Kidney (tissue), 14 donors: ENCODE measurements around the gene PPOX. TPM values are rescaled to one million over a fixed set of nuclear protein-coding genes. Genes with fewer than 3 reads are reported as not detected.

Source experiments
- DNase-seq, 5 donors: peaks; one replicate each; pipeline ENCODE4 v3.0.0-alpha.2; 2013 to 2020
- FAIRE-seq: peaks from 2 replicates; lab custom pipeline; 2012; peaks lifted over from hg19 to GRCh38; lab: Jason Lieb, UNC
- H3K27ac ChIP-seq, 2 donors: one replicate each; pipeline ENCODE4 v1.7.0; 2013; ENCODE audit warnings: low read depth in 2 of 2, low read length in 2 of 2, inconsistent platforms in 1 of 2
- H3K27me3 ChIP-seq: one replicate; pipeline ENCODE4 v1.7.1; 2013; ENCODE audit warnings: low read length, inconsistent platforms; ENCODE audit not compliant: control insufficient read depth, insufficient read depth
- H3K36me3 ChIP-seq, 3 donors: one replicate each; pipeline versions ENCODE4 v1.7.0 to v1.7.1; 2013; ENCODE audit warnings: low read length in 3 of 3, control low read depth in 1 of 3, inconsistent platforms in 1 of 3; ENCODE audit not compliant: insufficient read depth in 3 of 3, control insufficient read depth in 2 of 3
- H3K4me1 ChIP-seq, 3 donors: one replicate each; pipeline versions ENCODE4 v1.7.0 to v1.7.1; 2013; ENCODE audit warnings: low read length in 3 of 3, inconsistent platforms in 1 of 3, low read depth in 1 of 3; ENCODE audit not compliant: control insufficient read depth in 2 of 3, insufficient read depth in 2 of 3
- H3K4me3 ChIP-seq, 3 donors: one replicate each; pipeline versions ENCODE4 v1.7.0 to v1.8.1; 2013; ENCODE audit warnings: low read length in 3 of 3, control low read depth in 1 of 3, inconsistent platforms in 1 of 3
- H3K9ac ChIP-seq, 3 donors: one replicate each; pipeline versions ENCODE4 v1.7.0 to v1.7.1; 2013; ENCODE audit warnings: low read length in 3 of 3, control low read depth in 1 of 3, inconsistent platforms in 1 of 3
- H3K9me3 ChIP-seq, 3 donors: one replicate each; pipeline versions ENCODE4 v1.7.0 to v1.7.1; 2013; ENCODE audit warnings: low read length in 3 of 3, control low read depth in 1 of 3, inconsistent platforms in 1 of 3; ENCODE audit not compliant: control insufficient read depth in 2 of 3, insufficient read depth in 1 of 3
- CTCF ChIP-seq: IDR thresholded peaks from 3 replicates; pipeline ENCODE4 v1.5.1; 2012; ENCODE audit warnings: mild to moderate bottlenecking, moderate library complexity, borderline replicate concordance; ENCODE audit not compliant: insufficient read depth; ENCODE audit errors: extremely low read depth
- intact Hi-C: fragments of 100-400 bp; cut with DNase I; formaldehyde crosslinking; loops from one replicate; pipeline ENCODE4 v1.11.1; 2022
- polyA plus RNA-seq: library from polyadenylated mRNA; stranded (reverse); fragments of 350-450 nt; fragmentation: Illumina TruSeq; extraction: RNeasy Lipid Tissue Mini Kit (QIAGEN cat#74804); gene quantifications from one replicate; pipeline ENCODE4 v1.2.3, GENCODE V29; 2014; ENCODE audit warnings: low read depth, low replicate concordance; ENCODE audit not compliant: insufficient read depth
- total RNA-seq: library from RNA; stranded (reverse); fragmentation: NEBNext Ultra II Directional; extraction: Animal tissue kit (Norgen Biotek cat#: 25700); gene quantifications from one replicate; pipeline ENCODE4 v1.2.1, GENCODE V29; 2021
- donor health status: control.
- donor health status: control.
- donor health status: control.
- donor health status: control.
- donor health status: control.
- donor health status: DM: yes; HTN: yes; CAD: no.
- donor health status: Normal renal cell carcinoma (clear cell type).

PPOX gene
- total and polyA plus RNA-seq, 2 donors from 2014 or later = 23.6 to 29.4 TPM

GRCh38 chr1:161171191-161171590 is 5.0 kb downstream of the PPOX start:
- no peak overlapping the region for H3K27ac ChIP-seq
- TF ChIP-seq CTCF = no peak
- no peaks in the 10 kb centered on the region for H3K9me3 ChIP-seq
- H3K36me3 ChIP-seq = peaks cover 11 to 62% (median 20%) of the 10 kb centered on the region in 3 donors
- H3K27me3 ChIP-seq = no peaks in the 10 kb centered on the region
- no peak overlapping the region for H3K4me3 ChIP-seq
- peaks cover 0 to 18% (median 7%) of the 10 kb centered on the region in 3 donors for H3K4me1 ChIP-seq
- no peak overlapping the region for H3K9ac ChIP-seq
- intact Hi-C loops = no loop called here
- DNase-seq = no peak
- FAIRE-seq = no peak

- peaks cover 11 to 62% (median 20%) of the 10 kb centered on the region in 3 donors for H3K36me3 ChIP-seq
- H3K27me3 ChIP-seq = no peaks in the 10 kb centered on the region
- FAIRE-seq (no peak), DNase-seq (no peak)
- H3K9me3 ChIP-seq = no peaks in the 10 kb centered on the region
- H3K4me1 ChIP-seq = peaks cover 0 to 22% (median 12%) of the 10 kb centered on the region in 3 donors
- H3K4me3 ChIP-seq = no peak overlapping the region
- TF ChIP-seq CTCF = no peak
- intact Hi-C loops = no loop called here
- H3K27ac ChIP-seq = peak overlapping the region in 1 of 2 donors; percentile 49
- no peak overlapping the region for H3K9ac ChIP-seq
Observed at GRCh38 chr1:161171696-161172095, 5.5 kb downstream of the PPOX start.

- TF ChIP-seq CTCF = no peak
- peaks cover 0 to 15% (median 12%) of the 10 kb centered on the region in 3 donors for H3K4me1 ChIP-seq
- H3K27ac ChIP-seq = peak overlapping the region in 1 of 2 donors; percentile 49
- no peak overlapping the region for H3K9ac ChIP-seq
- no peak overlapping the region for H3K4me3 ChIP-seq
- FAIRE-seq = no peak
- peaks cover 11 to 62% (median 20%) of the 10 kb centered on the region in 3 donors for H3K36me3 ChIP-seq
- H3K27me3 ChIP-seq = no peaks in the 10 kb centered on the region
- intact Hi-C loops = no loop called here
- H3K9me3 ChIP-seq = no peaks in the 10 kb centered on the region
- DNase-seq = no peak
Observed at GRCh38 chr1:161172349-161172748, 6.1 kb downstream of the PPOX start.
